ENCODE results near the gene ARL2.
A peak's percentile ranks its signal among the peaks of the same experiment; 100 is the strongest.

Gene ARL2

GRCh38 chr11:65019824-65020223 lies 5.9 kb downstream of the ARL2 start:
- Histone ChIP-seq H3K4me3 (ENCODE audit: low read depth, low read length) (no peak overlapping the region), H3K4me1 (ENCODE audit: control insufficient read depth, insufficient read depth, low read length) (no peaks in the 10 kb centered on the region), H3K27ac (ENCODE audit: extremely low read depth, low read depth, low read length) (no peak overlapping the region), H3K9me3 (ENCODE audit: control insufficient read depth, insufficient read depth, low read depth, low read length) (no peaks in the 10 kb centered on the region), H3K36me3 (ENCODE audit: control insufficient read depth in 2 of 2, insufficient read depth in 1 of 2, low read length in 2 of 2) (peaks cover 0 to 54% of the 10 kb centered on the region in 2 experiments; a peak in 2 of 3 replicates)
- TF ChIP-seq GLI2 (tag by site-specific recombination; IDR thresholded peaks at IDR 0.05; ENCODE audit: borderline replicate concordance, low read depth) (no peak), REST (tag by site-specific recombination; IDR thresholded peaks at IDR 0.05) (peak; percentile 37; the same call in 1 of the 2 replicates), ZBTB1 (tag by site-specific recombination; IDR thresholded peaks at IDR 0.05) (no peak)
- POLR2A ChIA-PET: no interaction called here
- CTCF ChIA-PET: no interaction called here

GRCh38 chr11:65021003-65021402 lies 7.0 kb downstream of the ARL2 start:
- H3K9me3 ChIP-seq (ENCODE audit: control insufficient read depth, insufficient read depth, low read depth, low read length): no peaks in the 10 kb centered on the region
- TF ChIP-seq ZNF416 (tag by site-specific recombination; IDR thresholded peaks at IDR 0.05) (no peak), ZNF514 (tag by site-specific recombination; IDR thresholded peaks at IDR 0.05) (no peak), ZNF302 (tag by site-specific recombination; IDR thresholded peaks at IDR 0.05; ENCODE audit: low read depth) (no peak), MYNN (tag by site-specific recombination; IDR thresholded peaks at IDR 0.05; ENCODE audit: borderline replicate concordance) (no peak), ZSCAN30 (tag by site-specific recombination; IDR thresholded peaks at IDR 0.05) (no peak), REPIN1 (tag by site-specific recombination; IDR thresholded peaks at IDR 0.05; ENCODE audit: low read depth) (no peak), KLF10 (tag by site-specific recombination; IDR thresholded peaks at IDR 0.05) (no peak), ZBTB21 (tag by site-specific recombination; IDR thresholded peaks at IDR 0.05) (no peak), ZFP41 (tag by site-specific recombination; IDR thresholded peaks at IDR 0.05; ENCODE audit: borderline replicate concordance) (no peak), ZNF404 (tag by site-specific recombination; IDR thresholded peaks at IDR 0.05) (no peak), ZBTB48 (tag by site-specific recombination; IDR thresholded peaks at IDR 0.05) (no peak), ZNF555 (tag by site-specific recombination; conservative IDR thresholded peaks at IDR 0.05) (no peak), ZSCAN16 (tag by site-specific recombination; IDR thresholded peaks at IDR 0.05) (no peak), ZNF677 (tag by site-specific recombination; IDR thresholded peaks at IDR 0.05) (no peak), ZNF19 (tag by site-specific recombination; IDR thresholded peaks at IDR 0.05; ENCODE audit: low read depth) (no peak), ZNF292 (tag by site-specific recombination; IDR thresholded peaks at IDR 0.05; ENCODE audit: borderline replicate concordance, low read depth) (no peak)
- TF ChIP-seq, protein P1, sequence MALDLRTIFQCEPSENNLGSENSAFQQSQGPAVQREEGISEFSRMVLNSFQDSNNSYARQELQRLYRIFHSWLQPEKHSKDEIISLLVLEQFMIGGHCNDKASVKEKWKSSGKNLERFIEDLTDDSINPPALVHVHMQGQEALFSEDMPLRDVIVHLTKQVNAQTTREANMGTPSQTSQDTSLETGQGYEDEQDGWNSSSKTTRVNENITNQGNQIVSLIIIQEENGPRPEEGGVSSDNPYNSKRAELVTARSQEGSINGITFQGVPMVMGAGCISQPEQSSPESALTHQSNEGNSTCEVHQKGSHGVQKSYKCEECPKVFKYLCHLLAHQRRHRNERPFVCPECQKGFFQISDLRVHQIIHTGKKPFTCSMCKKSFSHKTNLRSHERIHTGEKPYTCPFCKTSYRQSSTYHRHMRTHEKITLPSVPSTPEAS (tag by site-specific recombination; IDR thresholded peaks at IDR 0.05): no peak
- TF ChIP-seq, protein P2, sequence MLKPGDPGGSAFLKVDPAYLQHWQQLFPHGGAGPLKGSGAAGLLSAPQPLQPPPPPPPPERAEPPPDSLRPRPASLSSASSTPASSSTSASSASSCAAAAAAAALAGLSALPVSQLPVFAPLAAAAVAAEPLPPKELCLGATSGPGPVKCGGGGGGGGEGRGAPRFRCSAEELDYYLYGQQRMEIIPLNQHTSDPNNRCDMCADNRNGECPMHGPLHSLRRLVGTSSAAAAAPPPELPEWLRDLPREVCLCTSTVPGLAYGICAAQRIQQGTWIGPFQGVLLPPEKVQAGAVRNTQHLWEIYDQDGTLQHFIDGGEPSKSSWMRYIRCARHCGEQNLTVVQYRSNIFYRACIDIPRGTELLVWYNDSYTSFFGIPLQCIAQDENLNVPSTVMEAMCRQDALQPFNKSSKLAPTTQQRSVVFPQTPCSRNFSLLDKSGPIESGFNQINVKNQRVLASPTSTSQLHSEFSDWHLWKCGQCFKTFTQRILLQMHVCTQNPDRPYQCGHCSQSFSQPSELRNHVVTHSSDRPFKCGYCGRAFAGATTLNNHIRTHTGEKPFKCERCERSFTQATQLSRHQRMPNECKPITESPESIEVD (tag by site-specific recombination; IDR thresholded peaks at IDR 0.05): no peak
- TF ChIP-seq, protein P3, sequence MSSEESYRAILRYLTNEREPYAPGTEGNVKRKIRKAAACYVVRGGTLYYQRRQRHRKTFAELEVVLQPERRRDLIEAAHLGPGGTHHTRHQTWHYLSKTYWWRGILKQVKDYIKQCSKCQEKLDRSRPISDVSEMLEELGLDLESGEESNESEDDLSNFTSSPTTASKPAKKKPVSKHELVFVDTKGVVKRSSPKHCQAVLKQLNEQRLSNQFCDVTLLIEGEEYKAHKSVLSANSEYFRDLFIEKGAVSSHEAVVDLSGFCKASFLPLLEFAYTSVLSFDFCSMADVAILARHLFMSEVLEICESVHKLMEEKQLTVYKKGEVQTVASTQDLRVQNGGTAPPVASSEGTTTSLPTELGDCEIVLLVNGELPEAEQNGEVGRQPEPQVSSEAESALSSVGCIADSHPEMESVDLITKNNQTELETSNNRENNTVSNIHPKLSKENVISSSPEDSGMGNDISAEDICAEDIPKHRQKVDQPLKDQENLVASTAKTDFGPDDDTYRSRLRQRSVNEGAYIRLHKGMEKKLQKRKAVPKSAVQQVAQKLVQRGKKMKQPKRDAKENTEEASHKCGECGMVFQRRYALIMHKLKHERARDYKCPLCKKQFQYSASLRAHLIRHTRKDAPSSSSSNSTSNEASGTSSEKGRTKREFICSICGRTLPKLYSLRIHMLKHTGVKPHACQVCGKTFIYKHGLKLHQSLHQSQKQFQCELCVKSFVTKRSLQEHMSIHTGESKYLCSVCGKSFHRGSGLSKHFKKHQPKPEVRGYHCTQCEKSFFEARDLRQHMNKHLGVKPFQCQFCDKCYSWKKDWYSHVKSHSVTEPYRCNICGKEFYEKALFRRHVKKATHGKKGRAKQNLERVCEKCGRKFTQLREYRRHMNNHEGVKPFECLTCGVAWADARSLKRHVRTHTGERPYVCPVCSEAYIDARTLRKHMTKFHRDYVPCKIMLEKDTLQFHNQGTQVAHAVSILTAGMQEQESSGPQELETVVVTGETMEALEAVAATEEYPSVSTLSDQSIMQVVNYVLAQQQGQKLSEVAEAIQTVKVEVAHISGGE (tag by site-specific recombination; conservative IDR thresholded peaks at IDR 0.05; ENCODE audit: low read depth): no peak
- TF ChIP-seq, protein P4, sequence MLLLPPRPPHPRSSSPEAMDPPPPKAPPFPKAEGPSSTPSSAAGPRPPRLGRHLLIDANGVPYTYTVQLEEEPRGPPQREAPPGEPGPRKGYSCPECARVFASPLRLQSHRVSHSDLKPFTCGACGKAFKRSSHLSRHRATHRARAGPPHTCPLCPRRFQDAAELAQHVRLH (tag by site-specific recombination; IDR thresholded peaks at IDR 0.05): no peak
- ChIA-PET CTCF (no interaction called here), POLR2A (no interaction called here)
- peaks cover 0 to 54% of the 10 kb centered on the region in 2 experiments; a peak in 2 of 3 replicates for H3K36me3 ChIP-seq (ENCODE audit: control insufficient read depth in 2 of 2, insufficient read depth in 1 of 2, low read length in 2 of 2)
- H3K4me1 ChIP-seq (ENCODE audit: control insufficient read depth, insufficient read depth, low read length): no peaks in the 10 kb centered on the region
- no peak overlapping the region for H3K27ac ChIP-seq (ENCODE audit: extremely low read depth, low read depth, low read length)
- no peak overlapping the region for H3K4me3 ChIP-seq (ENCODE audit: low read depth, low read length)
